ENCODE measurements around the gene CHD5.

DNA sequence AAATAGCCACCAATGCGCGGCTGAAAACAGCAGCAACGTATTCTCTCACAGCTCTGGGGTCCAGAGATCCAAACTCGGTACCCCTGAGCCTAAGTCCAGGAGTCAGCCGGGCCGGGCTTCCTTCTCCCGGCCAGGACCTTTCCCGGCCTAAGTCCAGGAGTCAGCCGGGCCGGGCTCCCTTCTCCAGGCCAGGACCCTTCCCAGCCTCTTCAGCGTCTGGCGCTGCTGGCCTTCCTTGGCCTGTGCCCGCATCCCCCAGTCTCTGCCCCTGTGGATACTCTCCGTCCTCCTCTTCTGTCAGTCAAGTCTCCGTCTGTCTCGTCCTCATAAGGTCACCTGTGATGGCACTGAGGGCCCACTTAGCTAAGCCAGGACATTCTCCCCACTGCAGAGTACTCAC lies 102.2 kb downstream of the CHD5 start:
- no peak for TF ChIP-seq POLR2A (IDR thresholded peaks at IDR 0.05)
- TF ChIP-seq, protein P1, sequence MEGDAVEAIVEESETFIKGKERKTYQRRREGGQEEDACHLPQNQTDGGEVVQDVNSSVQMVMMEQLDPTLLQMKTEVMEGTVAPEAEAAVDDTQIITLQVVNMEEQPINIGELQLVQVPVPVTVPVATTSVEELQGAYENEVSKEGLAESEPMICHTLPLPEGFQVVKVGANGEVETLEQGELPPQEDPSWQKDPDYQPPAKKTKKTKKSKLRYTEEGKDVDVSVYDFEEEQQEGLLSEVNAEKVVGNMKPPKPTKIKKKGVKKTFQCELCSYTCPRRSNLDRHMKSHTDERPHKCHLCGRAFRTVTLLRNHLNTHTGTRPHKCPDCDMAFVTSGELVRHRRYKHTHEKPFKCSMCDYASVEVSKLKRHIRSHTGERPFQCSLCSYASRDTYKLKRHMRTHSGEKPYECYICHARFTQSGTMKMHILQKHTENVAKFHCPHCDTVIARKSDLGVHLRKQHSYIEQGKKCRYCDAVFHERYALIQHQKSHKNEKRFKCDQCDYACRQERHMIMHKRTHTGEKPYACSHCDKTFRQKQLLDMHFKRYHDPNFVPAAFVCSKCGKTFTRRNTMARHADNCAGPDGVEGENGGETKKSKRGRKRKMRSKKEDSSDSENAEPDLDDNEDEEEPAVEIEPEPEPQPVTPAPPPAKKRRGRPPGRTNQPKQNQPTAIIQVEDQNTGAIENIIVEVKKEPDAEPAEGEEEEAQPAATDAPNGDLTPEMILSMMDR (IDR thresholded peaks at IDR 0.05), result no peak
